Trophoblast cell (in vitro differentiated cells and primary cell): ENCODE measurements around the gene GPR152.

Source experiments
- DNase-seq, 2 donors: peaks; one replicate each; pipeline ENCODE4 v3.0.0-alpha.2; 2016
- H2AFZ ChIP-seq: 2 replicates; pipeline ENCODE4 v1.6.1; 2013; ENCODE audit warnings: low read length, moderate library complexity, mild to moderate bottlenecking; ENCODE audit not compliant: insufficient read depth, poor library complexity
- H2AK5ac ChIP-seq: 2 replicates; pipeline ENCODE4 v1.6.1; 2013; ENCODE audit warnings: mild to moderate bottlenecking, low read length
- H2BK120ac ChIP-seq: 2 replicates; pipeline ENCODE4 v1.6.1; 2013; ENCODE audit warnings: low read length, mild to moderate bottlenecking, moderate library complexity; ENCODE audit not compliant: insufficient read depth, poor library complexity
- H2BK12ac ChIP-seq: 2 replicates; pipeline ENCODE4 v1.6.1; 2013; ENCODE audit warnings: mild to moderate bottlenecking, low read length, moderate library complexity
- H2BK5ac ChIP-seq: 2 replicates; pipeline ENCODE4 v1.6.1; 2013; ENCODE audit warnings: low read length, low read depth, moderate library complexity, mild to moderate bottlenecking; ENCODE audit not compliant: poor library complexity
- H3K14ac ChIP-seq: 2 replicates; pipeline ENCODE4 v1.6.1; 2013; ENCODE audit warnings: mild to moderate bottlenecking, low read length
- H3K18ac ChIP-seq: 2 replicates; pipeline ENCODE4 v1.6.1; 2013; ENCODE audit warnings: mild to moderate bottlenecking, low read length
- H3K23ac ChIP-seq: 2 replicates; pipeline ENCODE4 v1.6.1; 2013; ENCODE audit warnings: low read length
- H3K27ac ChIP-seq: 2 replicates; pipeline ENCODE4 v1.5.1; 2013; ENCODE audit warnings: low read depth, mild to moderate bottlenecking, inconsistent platforms, low read length, moderate library complexity
- H3K27me3 ChIP-seq: 2 replicates; pipeline ENCODE4 v1.6.1; 2013; ENCODE audit warnings: inconsistent platforms, mild to moderate bottlenecking, low read length, moderate library complexity; ENCODE audit not compliant: insufficient read depth
- H3K36me3 ChIP-seq, 2 experiments: 1 replicate in 1 of 2; 2 replicates in 1 of 2; pipeline ENCODE4 v1.6.1; 2013; ENCODE audit warnings: low read length in 2 of 2, mild to moderate bottlenecking in 2 of 2, moderate library complexity in 1 of 2; ENCODE audit not compliant: insufficient read depth in 2 of 2, control insufficient read depth in 1 of 2
- H3K4ac ChIP-seq: 2 replicates; pipeline ENCODE4 v1.6.1; 2013; ENCODE audit warnings: low read depth, mild to moderate bottlenecking, low read length, moderate library complexity
- H3K4me1 ChIP-seq, 2 experiments: 1 replicate in 1 of 2; 2 replicates in 1 of 2; pipeline ENCODE4 v1.6.1; 2013; ENCODE audit warnings: low read length in 2 of 2, mild to moderate bottlenecking in 2 of 2, moderate library complexity in 1 of 2; ENCODE audit not compliant: insufficient read depth in 2 of 2, control insufficient read depth in 1 of 2
- H3K4me2 ChIP-seq: 2 replicates; pipeline ENCODE4 v1.6.1; 2013; ENCODE audit warnings: inconsistent platforms, mild to moderate bottlenecking, low read length, moderate library complexity
- H3K4me3 ChIP-seq: 2 replicates; pipeline ENCODE4 v1.5.1; 2013; ENCODE audit warnings: mild to moderate bottlenecking, low read depth, low read length, inconsistent platforms
- H3K79me1 ChIP-seq: one replicate; pipeline ENCODE4 v1.6.1; 2013; ENCODE audit warnings: low read length
- H3K79me2 ChIP-seq: 2 replicates; pipeline ENCODE4 v1.6.1; 2013; ENCODE audit warnings: low read length, mild to moderate bottlenecking; ENCODE audit not compliant: control insufficient read depth, insufficient read depth, poor library complexity
- H3K9ac ChIP-seq: 2 replicates; pipeline ENCODE4 v1.6.1; 2013; ENCODE audit warnings: mild to moderate bottlenecking, low read length
- H3K9me3 ChIP-seq: 2 replicates; pipeline ENCODE4 v1.6.1; 2013; ENCODE audit warnings: low read depth, mild to moderate bottlenecking, control low read depth, inconsistent platforms, low read length; ENCODE audit not compliant: insufficient read depth
- H4K12ac ChIP-seq: 2 replicates; pipeline ENCODE4 v1.6.1; 2013; ENCODE audit warnings: low read depth, mild to moderate bottlenecking, low read length, moderate library complexity
- H4K8ac ChIP-seq: 2 replicates; pipeline ENCODE4 v1.6.1; 2013; ENCODE audit warnings: low read depth, mild to moderate bottlenecking, low read length, moderate library complexity
- H4K91ac ChIP-seq: one replicate; pipeline ENCODE4 v1.6.1; 2013; ENCODE audit warnings: low read depth, mild to moderate bottlenecking, low read length, moderate library complexity
- WGBS: extraction: QIAGEN DNeasy Blood & Tissue Kit; methylation state at CpG from one replicate; pipeline ENCODE4 v1.1.7; 2013; ENCODE audit warnings: missing lambda C conversion rate; ENCODE audit not compliant: insufficient read length, insufficient coverage; ENCODE audit errors: extremely low coverage; 5-methylcytosine and 5-hydroxymethylcytosine counted together

Gene GPR152

DNA sequence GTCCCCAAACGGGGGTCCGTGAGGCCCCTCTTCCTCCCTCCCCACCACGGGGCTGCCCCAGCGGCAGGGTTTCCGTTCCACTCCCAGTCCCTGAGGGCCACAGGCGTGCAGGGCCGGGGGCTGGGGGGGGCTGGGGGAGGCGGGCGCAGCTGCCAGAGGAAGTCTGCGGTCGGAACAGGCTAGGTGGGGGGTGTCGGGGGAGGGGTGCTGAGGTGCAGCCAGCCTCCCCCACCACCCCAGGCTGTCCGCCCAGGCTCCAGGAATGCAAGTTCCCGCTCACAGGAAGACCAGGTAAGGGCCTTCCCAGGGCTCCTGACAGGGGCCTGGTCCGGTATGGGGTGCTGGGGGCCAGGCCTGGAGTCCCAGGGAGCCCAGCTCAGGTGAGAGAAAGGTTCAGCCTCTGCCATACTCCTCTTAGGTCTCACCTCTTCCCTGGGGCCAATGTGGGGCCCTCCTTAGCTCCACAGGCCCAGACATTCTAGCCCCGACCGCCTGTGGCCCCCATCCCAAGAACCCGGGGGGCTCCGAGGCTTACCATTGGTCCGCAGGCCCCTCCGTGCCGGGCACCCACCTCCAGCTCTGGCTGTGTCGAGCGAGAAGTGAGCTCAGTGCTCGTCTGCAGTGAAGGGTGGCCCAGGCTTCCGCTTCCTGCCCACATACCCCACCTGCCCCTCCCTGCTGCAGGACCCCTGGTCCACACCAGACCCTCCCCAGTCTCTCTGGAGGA is 15.3 kb downstream of the GPR152 start, which contains the start of gene PTPRCAP:
TSS of gene PTPRCAP (minus strand) at position 601 of the 727 bp plus-strand sequence. CDS start at position 538, 63 bp downstream.
- Histone ChIP-seq H3K9me3 (no peaks in the 10 kb centered on the region), H3K23ac (no peak within 1 kb of the TSS), H3K79me1 (peaks cover 9% of the 10 kb centered on the region), H3K4me3 (no peak within 1 kb of the TSS), H3K27me3 (no peaks in the 10 kb centered on the region), H2BK5ac (peak within 1 kb of the TSS; percentile 37), H3K4me1 (peaks cover 12 to 27% of the 10 kb centered on the region in 2 experiments), H3K4ac (peak within 1 kb of the TSS; percentile 2), H2BK120ac (peak within 1 kb of the TSS; percentile 15), H4K91ac (peak within 1 kb of the TSS; percentile 59), H3K36me3 (peaks cover 78 to 85% of the 10 kb centered on the region in 2 experiments), H4K8ac (peak within 1 kb of the TSS; percentile 30), H3K9ac (no peak within 1 kb of the TSS), H3K4me2 (peak within 1 kb of the TSS; percentile 14), H3K27ac (peak within 1 kb of the TSS; percentile 81), H2BK12ac (peak within 1 kb of the TSS; percentile 7), H3K18ac (peak within 1 kb of the TSS; percentile 21), H3K79me2 (no peaks in the 10 kb centered on the region), H2AFZ (no peak within 1 kb of the TSS), H3K14ac (peak within 1 kb of the TSS; percentile 64), H2AK5ac (peak within 1 kb of the TSS; percentile 5), H4K12ac (peak within 1 kb of the TSS; percentile 38)
- no peak for DNase-seq
- WGBS, result no CpG with 5 or more reads among the region's 26 CpGs

DNA sequence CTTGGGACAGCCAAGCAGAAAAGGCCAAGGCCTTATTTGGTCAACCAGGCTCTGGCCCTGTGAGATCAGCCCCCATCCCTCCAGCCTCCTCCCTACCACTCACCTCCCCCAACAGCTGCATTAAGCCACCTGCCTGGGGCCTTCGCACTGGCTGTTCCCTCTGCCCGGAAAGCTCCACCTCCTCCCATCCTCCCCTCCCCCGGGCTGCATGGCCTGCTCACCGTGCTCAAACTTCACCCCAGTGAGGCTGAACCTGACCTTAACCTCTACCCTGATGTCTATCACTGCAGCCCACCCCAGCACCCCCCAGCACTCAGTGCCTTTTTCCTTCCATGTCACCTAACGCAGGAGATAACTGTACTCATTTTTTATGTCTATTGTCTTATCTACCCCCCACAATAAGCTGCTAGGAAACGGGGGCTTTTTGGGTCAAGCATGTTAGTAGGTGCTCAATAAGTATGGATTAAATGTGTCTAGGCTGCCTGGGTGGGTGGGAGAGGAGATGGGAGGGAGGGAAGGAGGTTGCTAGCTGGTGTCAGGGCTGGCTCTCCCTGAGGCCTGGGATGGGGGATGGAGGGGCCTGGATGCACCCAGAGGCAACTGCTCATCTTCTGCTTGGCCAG is 16.0 kb downstream of the GPR152 start:
- no peak overlapping the region for H2AK5ac ChIP-seq

DNA sequence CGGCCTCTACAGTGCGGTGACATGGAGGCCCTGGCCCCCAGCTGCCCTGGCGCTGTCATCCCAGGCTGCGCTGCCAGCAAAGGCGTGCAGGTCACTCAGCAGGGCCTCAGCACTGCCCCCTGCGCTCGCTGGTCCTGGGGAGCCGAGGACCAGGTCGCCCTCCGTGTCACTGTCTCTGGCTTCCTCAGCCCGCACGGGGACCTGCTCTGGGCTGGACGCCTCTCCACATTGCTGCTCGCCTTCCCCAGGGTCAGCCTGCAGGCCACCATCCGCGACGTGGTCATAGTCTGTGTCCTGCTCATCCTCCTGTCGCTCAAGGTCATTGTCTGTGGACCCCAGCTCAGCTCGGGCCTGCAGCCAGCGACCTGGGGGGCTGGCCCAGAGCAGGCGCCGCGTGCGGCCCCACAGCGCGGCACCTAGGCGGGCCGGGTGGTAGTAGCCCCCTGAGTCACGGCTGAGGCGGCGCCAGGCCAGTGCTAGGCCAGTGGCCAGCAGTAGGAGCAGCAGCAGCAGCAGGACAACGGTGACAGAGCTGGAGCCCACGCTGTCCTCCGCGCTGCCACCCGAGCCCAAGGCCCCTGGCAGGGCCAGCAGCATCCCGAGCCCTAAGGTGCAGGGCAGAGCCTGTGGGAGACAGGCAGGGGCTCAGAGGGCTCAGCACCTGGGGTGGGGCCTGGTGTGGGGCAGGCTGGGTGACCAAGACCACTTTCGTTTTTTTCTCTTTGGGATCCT is 16.6 kb downstream of the GPR152 start:
- H3K27ac ChIP-seq, result peak overlapping the region; percentile 80
- H2BK12ac ChIP-seq, result no peak overlapping the region
- H3K79me1 ChIP-seq, result peaks cover 9% of the 10 kb centered on the region
- no peak overlapping the region for H3K9ac ChIP-seq
- H3K4me3 ChIP-seq, result no peak overlapping the region
- H3K4me1 ChIP-seq, result peaks cover 12 to 24% of the 10 kb centered on the region in 2 experiments
- H3K4me2 ChIP-seq, result no peak overlapping the region
- peak overlapping the region; percentile 49 for H4K91ac ChIP-seq
- H4K12ac ChIP-seq, result peak overlapping the region; percentile 23
- no peak overlapping the region for H3K23ac ChIP-seq
- H3K18ac ChIP-seq, result peak overlapping the region; percentile 12
- H2BK120ac ChIP-seq, result peak overlapping the region; percentile 3
- H4K8ac ChIP-seq, result no peak overlapping the region
- peak overlapping the region; percentile 1 for H3K14ac ChIP-seq
- no peak overlapping the region for H3K4ac ChIP-seq
- H3K9me3 ChIP-seq, result no peaks in the 10 kb centered on the region
- no peak for DNase-seq
- no peak overlapping the region for H2BK5ac ChIP-seq
- H2AFZ ChIP-seq, result no peak overlapping the region
- WGBS, result no CpG with 5 or more reads among the region's 38 CpGs
- peak overlapping the region; percentile 32 for H2AK5ac ChIP-seq
- peaks cover 79 to 82% of the 10 kb centered on the region in 2 experiments for H3K36me3 ChIP-seq
- no peaks in the 10 kb centered on the region for H3K79me2 ChIP-seq
- H3K27me3 ChIP-seq, result no peaks in the 10 kb centered on the region

More for the DNA sequence above, 16.0 kb downstream of the GPR152 start:
- DNase-seq, result peak; percentile 24 to 32
- Histone ChIP-seq H3K18ac (no peak overlapping the region), H2BK120ac (no peak overlapping the region), H2AFZ (no peak overlapping the region), H3K23ac (no peak overlapping the region), H3K79me2 (no peaks in the 10 kb centered on the region), H4K91ac (peak overlapping the region; percentile 41), H3K4me3 (no peak overlapping the region), H3K14ac (no peak overlapping the region), H2BK5ac (peak overlapping the region; percentile 20), H3K4me1 (peaks cover 12 to 24% of the 10 kb centered on the region in 2 experiments), H3K36me3 (peaks cover 80 to 85% of the 10 kb centered on the region in 2 experiments), H3K27ac (peak overlapping the region; percentile 80), H3K4ac (no peak overlapping the region), H3K79me1 (peaks cover 9% of the 10 kb centered on the region), H3K9me3 (no peaks in the 10 kb centered on the region), H4K12ac (no peak overlapping the region), H3K27me3 (no peaks in the 10 kb centered on the region), H2BK12ac (peak overlapping the region; percentile 7), H3K4me2 (peak overlapping the region; percentile 14), H4K8ac (no peak overlapping the region), H3K9ac (no peak overlapping the region)
- WGBS, result no CpG with 5 or more reads among the region's 6 CpGs

DNA sequence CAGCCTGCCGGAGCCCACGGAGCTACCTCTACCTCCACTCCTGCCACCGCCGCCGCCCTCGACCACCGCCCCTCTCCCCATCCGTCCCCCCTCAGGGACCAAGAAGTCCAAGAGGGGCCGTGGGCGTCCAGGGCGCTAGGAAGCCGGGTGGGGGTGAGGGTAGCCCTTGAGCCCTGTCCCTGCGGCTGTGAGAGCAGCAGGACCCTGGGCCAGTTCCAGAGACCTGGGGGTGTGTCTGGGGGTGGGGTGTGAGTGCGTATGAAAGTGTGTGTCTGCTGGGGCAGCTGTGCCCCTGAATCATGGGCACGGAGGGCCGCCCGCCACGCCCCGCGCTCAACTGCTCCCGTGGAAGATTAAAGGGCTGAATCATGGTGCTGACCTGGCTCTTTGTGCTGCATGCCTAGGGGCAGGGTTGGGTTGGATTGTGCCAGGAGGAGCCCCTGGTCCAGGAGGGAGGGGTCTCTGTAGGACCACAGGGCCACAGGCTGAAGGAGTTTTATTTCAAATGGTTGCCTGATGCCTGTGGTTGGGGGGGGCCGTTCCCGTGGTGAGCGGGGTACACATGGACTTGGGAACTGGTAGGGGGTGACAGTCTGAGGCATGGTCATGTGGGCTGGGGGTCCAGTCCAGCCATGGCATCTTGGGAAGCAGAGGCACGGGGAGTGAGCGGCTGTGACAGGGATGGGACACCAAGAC is 17.4 kb downstream of the GPR152 start:
- Histone ChIP-seq H3K79me1 (peaks cover 9% of the 10 kb centered on the region), H4K12ac (no peak overlapping the region), H3K4me1 (peaks cover 12 to 24% of the 10 kb centered on the region in 2 experiments), H4K91ac (peak overlapping the region; percentile 49), H3K36me3 (peaks cover 77% of the 10 kb centered on the region in 2 experiments), H2BK120ac (no peak overlapping the region), H3K14ac (no peak overlapping the region), H3K4me2 (no peak overlapping the region), H3K18ac (no peak overlapping the region), H4K8ac (no peak overlapping the region), H2AFZ (no peak overlapping the region), H3K4me3 (no peak overlapping the region), H3K27ac (peak overlapping the region; percentile 80), H3K27me3 (no peaks in the 10 kb centered on the region), H2AK5ac (no peak overlapping the region), H2BK5ac (no peak overlapping the region), H3K4ac (no peak overlapping the region), H2BK12ac (no peak overlapping the region), H3K9ac (no peak overlapping the region), H3K79me2 (no peaks in the 10 kb centered on the region), H3K9me3 (no peaks in the 10 kb centered on the region), H3K23ac (no peak overlapping the region)
- WGBS, result no CpG with 5 or more reads among the region's 26 CpGs
- DNase-seq, result no peak
